ENCODE results near the gene NUDT14.

The NUDT14 gene

DNA sequence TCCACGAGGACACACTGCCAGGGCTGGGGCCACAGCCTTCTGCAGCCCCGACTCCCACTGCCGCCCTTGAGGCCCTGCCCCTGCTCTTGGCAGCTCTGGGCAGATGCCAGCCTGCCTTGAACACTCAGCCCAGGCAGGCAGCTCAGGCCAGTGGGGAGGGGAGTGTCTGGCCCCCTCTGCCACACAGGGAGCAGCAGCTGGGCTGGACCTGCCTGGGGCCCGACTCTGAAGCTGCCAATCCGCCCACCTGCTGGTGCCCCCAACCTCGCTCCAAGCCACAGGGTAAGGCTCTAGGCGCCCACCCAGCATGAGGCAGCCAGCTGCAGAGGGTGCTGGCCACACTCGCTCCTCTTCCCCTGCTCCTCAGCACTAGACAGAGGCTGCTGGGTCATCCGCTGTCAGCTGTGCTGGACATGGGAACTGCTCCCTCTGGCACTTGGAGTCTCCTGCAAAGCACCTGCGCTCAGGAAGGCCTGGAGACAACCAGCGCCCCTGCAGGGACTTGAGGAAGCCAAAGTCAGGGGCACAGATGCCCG, 24.6 kb upstream of the NUDT14 start:
- no peak overlapping the region for H3K27ac ChIP-seq (ENCODE audit: insufficient read depth, low read depth, low read length, poor library complexity, severe bottlenecking)
- H3K9me3 ChIP-seq (ENCODE audit: control insufficient read depth, low read length): no peaks in the 10 kb centered on the region
- peaks cover 13% of the 10 kb centered on the region for H3K4me1 ChIP-seq (ENCODE audit: control insufficient read depth, insufficient read depth, low read length)
- WGBS, 2 experiments: 85% methylated on average over 12 of the region's 12 CpGs
- H3K4me3 ChIP-seq (ENCODE audit: insufficient read depth, low read depth, low read length): no peak overlapping the region
- peaks cover 3% of the 10 kb centered on the region for H3K27me3 ChIP-seq (ENCODE audit: control insufficient read depth, insufficient read depth, low read length, poor library complexity, severe bottlenecking)
- no peaks in the 10 kb centered on the region for H3K36me3 ChIP-seq (ENCODE audit: control insufficient read depth, insufficient read depth, low read length)

DNA sequence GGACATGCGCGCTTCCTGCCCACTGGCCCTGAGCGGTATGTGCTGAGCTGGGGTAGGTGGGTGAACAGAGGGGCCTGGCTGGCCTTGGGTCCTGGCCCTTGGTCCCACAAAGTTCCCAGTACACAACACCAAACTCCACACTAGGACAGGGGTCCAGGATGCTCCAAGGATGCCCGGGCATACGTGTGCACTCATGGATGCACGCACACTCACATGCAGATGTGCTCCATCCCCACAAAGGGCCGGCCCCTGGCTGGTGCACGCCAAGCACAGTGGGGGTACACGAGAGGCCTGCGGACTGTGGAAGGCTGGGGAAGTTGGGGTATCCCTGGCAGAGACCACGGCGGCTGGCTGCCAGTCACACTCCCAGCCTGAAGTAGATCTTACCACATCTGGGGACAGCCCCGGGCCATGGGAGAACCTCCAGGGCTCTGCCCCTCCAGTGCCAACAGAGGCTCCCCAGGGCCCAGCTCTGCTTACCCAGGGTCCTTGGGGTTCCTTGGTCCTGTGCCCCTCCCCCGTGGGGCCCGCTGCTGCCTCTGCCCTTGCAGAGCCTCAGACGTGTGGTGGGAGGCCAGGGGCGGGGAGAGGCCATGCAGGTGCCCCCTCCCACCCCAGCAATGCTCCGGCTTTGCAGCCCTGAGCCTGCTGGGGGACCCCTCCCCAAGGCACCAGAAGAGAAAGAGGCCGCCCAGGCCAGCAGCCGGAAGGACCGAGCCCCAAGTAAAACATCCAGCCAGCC, 24.0 kb upstream of the NUDT14 start:
- H3K4me1 ChIP-seq (ENCODE audit: control insufficient read depth, insufficient read depth, low read length): peaks cover 13% of the 10 kb centered on the region
- H3K27me3 ChIP-seq (ENCODE audit: control insufficient read depth, insufficient read depth, low read length, poor library complexity, severe bottlenecking): peaks cover 3% of the 10 kb centered on the region
- H3K4me3 ChIP-seq (ENCODE audit: insufficient read depth, low read depth, low read length): no peak overlapping the region
- no peaks in the 10 kb centered on the region for H3K9me3 ChIP-seq (ENCODE audit: control insufficient read depth, low read length)
- H3K36me3 ChIP-seq (ENCODE audit: control insufficient read depth, insufficient read depth, low read length): no peaks in the 10 kb centered on the region
- no peak overlapping the region for H3K27ac ChIP-seq (ENCODE audit: insufficient read depth, low read depth, low read length, poor library complexity, severe bottlenecking)
- 84% methylated on average over 21 of the region's 21 CpGs for WGBS, 2 experiments

DNA sequence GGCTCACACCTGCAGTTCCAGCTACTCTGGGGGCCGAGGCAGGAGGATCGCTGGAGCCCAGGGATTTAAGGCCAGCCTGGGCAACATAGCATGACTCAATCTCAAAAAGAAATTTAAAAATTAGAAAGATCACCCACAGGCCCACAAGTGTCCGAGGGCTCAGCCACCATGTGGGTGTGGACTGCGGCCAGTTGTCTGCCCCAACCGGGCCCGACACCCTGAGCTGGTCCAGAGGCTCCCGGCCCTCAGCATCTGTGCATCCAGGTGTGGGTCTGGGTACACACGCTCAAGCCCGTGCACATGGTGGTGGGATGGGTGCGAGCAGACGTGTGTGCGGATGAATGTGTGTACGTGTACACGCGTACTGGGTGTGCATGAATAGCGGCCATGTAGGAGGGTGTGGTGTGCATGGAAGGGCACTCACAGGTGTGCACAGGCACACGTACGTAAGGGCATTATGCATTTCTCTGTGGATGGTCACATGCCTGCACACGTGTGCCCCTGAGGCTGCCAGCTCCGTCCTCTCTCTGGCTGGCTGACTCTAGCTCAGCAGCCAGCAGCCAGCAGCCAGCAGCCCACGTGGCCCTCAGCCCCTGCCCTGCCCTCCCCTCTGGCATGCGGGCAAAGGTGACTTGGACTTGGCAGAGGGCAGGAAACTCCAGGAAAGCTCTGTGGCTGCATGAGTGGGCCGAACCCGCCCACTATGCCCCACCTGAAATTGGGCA, 23.3 kb upstream of the NUDT14 start:
- H3K27ac ChIP-seq (ENCODE audit: insufficient read depth, low read depth, low read length, poor library complexity, severe bottlenecking): no peak overlapping the region
- peaks cover 3% of the 10 kb centered on the region for H3K27me3 ChIP-seq (ENCODE audit: control insufficient read depth, insufficient read depth, low read length, poor library complexity, severe bottlenecking)
- H3K4me3 ChIP-seq (ENCODE audit: insufficient read depth, low read depth, low read length): no peak overlapping the region
- H3K36me3 ChIP-seq (ENCODE audit: control insufficient read depth, insufficient read depth, low read length): no peaks in the 10 kb centered on the region
- H3K4me1 ChIP-seq (ENCODE audit: control insufficient read depth, insufficient read depth, low read length): peaks cover 13% of the 10 kb centered on the region
- no peaks in the 10 kb centered on the region for H3K9me3 ChIP-seq (ENCODE audit: control insufficient read depth, low read length)
- WGBS, 2 experiments: 90 to 91% methylated on average over 24 of the region's 24 CpGs

DNA sequence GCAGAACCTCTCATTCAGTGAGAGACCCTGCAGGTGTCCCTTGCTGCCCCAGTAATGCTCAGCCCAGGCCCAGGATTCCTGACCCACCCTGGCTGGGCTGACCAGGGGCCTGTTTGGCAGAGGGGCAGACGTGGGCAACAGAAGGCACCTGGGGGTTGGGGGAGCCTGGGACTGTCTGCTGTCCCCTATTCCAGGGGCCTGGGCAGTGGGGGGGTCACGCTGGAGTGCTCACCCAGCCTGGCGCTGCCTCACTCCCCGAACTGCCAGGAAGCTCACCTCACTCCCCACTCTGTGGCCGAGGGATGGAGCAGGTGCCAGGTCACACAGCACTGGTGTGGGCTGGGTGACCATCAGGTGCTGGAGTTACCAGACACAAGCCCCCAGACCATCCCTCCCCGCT, 22.6 kb upstream of the NUDT14 start:
- no peak overlapping the region for H3K27ac ChIP-seq (ENCODE audit: insufficient read depth, low read depth, low read length, poor library complexity, severe bottlenecking)
- no peak overlapping the region for H3K4me3 ChIP-seq (ENCODE audit: insufficient read depth, low read depth, low read length)
- 84 to 87% methylated on average over 6 of the region's 6 CpGs for WGBS, 2 experiments
- peaks cover 3% of the 10 kb centered on the region for H3K27me3 ChIP-seq (ENCODE audit: control insufficient read depth, insufficient read depth, low read length, poor library complexity, severe bottlenecking)
- H3K36me3 ChIP-seq (ENCODE audit: control insufficient read depth, insufficient read depth, low read length): no peaks in the 10 kb centered on the region
- H3K4me1 ChIP-seq (ENCODE audit: control insufficient read depth, insufficient read depth, low read length): peaks cover 13% of the 10 kb centered on the region
- no peaks in the 10 kb centered on the region for H3K9me3 ChIP-seq (ENCODE audit: control insufficient read depth, low read length)

DNA sequence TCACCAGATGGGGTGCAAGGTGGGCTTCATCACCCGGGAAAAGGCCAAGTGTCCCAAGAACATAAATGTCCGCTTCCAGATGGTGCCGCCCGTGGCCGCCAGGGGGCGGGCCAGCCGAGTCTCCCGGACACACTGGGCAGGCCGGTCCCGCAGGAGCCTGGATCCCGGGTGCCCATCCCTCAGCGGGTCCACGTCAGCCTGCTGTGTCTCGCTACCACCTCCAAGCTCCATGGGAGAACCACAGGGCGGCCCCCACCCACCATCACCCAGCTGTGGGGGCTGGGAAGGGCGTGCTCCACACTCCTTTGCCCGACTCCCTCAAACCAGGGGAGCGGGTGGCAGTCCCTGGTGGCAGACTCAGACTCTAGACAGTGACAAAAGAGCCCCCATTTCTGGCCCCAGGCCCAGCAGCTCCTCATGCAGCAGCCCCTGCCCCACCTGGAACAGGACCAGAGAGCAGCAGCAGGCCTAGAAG, 22.0 kb upstream of the NUDT14 start:
- Histone ChIP-seq H3K4me1 (ENCODE audit: control insufficient read depth, insufficient read depth, low read length) (peaks cover 13% of the 10 kb centered on the region), H3K9me3 (ENCODE audit: control insufficient read depth, low read length) (no peaks in the 10 kb centered on the region), H3K36me3 (ENCODE audit: control insufficient read depth, insufficient read depth, low read length) (no peaks in the 10 kb centered on the region), H3K4me3 (ENCODE audit: insufficient read depth, low read depth, low read length) (no peak overlapping the region), H3K27ac (ENCODE audit: insufficient read depth, low read depth, low read length, poor library complexity, severe bottlenecking) (no peak overlapping the region), H3K27me3 (ENCODE audit: control insufficient read depth, insufficient read depth, low read length, poor library complexity, severe bottlenecking) (peaks cover 8% of the 10 kb centered on the region)
- 14 to 16% methylated on average over 18 of the region's 18 CpGs for WGBS, 2 experiments

DNA sequence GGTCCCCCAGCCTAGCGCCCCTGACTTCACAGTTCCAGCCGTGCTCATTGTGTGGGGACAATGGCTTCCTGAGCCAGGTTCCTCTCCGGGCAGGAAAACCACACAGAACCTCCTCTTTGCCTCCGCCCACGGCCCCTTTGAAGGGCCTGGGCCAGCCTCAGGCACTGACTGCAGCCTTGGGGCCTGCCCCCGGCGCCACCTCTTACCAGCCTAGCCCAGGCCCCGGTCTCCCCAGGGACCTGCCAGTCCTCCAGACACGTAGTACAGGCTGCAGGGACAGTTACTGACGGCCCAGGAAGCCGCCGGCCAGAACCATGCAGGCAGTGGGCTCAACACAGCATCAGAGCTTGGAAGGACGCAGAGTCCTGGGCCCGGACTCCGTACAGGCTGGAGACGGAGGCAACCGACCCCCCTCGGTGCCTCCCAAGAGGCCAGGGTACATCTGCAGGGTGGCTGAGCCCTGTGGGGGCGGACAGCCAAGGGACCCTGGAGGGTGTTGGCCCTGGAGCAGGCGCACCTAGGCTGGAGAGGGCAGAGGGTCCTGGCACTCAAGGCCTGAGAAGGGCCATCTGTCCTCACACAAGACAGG, 20.9 kb upstream of the NUDT14 start:
- WGBS, 2 experiments: 78 to 82% methylated on average over 20 of the region's 20 CpGs
- peaks cover 18% of the 10 kb centered on the region for H3K4me1 ChIP-seq (ENCODE audit: control insufficient read depth, insufficient read depth, low read length)

DNA sequence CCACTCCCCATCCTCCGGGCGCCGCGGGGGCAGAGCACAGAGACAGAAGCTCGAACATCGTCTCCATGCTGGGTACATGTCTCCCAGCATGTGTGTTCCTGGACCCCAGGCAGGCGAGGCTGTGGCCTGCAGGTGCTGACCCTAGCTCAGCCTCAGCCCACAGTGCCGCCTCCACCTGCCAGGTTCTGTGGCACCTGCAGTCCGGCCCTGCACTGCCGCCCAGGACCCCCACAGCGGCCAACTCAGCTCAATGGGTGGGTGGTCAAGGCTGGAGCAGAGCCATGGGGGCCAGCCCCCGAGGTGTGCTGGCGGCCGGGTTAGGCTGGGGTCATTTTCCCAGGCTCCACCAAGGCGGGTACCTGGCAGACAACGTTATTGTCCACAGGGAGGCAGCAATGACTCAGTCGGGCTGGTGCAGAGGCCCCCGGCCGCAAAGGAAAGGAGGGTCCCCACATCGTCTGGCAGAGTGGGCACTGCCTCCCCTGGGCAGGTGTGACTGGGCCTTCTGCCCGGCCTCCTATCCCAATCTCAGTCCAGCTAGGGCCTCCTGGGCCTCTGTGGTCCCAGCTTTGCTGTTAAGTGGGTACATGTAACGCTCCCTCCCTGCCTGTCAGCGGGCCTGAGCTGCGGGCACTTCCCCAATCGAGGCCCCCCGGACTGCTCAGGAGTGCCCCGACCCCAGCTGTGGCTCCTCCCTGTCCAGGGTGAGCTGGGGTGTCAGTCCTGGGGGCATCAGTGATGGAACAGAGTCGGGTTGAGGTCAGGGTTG, 20.2 kb upstream of the NUDT14 start:
- peaks cover 20% of the 10 kb centered on the region for H3K4me1 ChIP-seq (ENCODE audit: control insufficient read depth, insufficient read depth, low read length)
- H3K27me3 ChIP-seq (ENCODE audit: control insufficient read depth, insufficient read depth, low read length, poor library complexity, severe bottlenecking): peaks cover 19% of the 10 kb centered on the region
- WGBS, 2 experiments: 81% methylated on average over 28 of the region's 28 CpGs
- no peaks in the 10 kb centered on the region for H3K36me3 ChIP-seq (ENCODE audit: control insufficient read depth, insufficient read depth, low read length)
- no peak overlapping the region for H3K4me3 ChIP-seq (ENCODE audit: insufficient read depth, low read depth, low read length)
- H3K27ac ChIP-seq (ENCODE audit: insufficient read depth, low read depth, low read length, poor library complexity, severe bottlenecking): no peak overlapping the region
- H3K9me3 ChIP-seq (ENCODE audit: control insufficient read depth, low read length): no peaks in the 10 kb centered on the region

More for the DNA sequence above, 20.9 kb upstream of the NUDT14 start:
- H3K4me3 ChIP-seq (ENCODE audit: insufficient read depth, low read depth, low read length): no peak overlapping the region
- H3K27ac ChIP-seq (ENCODE audit: insufficient read depth, low read depth, low read length, poor library complexity, severe bottlenecking): no peak overlapping the region
- H3K36me3 ChIP-seq (ENCODE audit: control insufficient read depth, insufficient read depth, low read length): no peaks in the 10 kb centered on the region
- peaks cover 18% of the 10 kb centered on the region for H3K27me3 ChIP-seq (ENCODE audit: control insufficient read depth, insufficient read depth, low read length, poor library complexity, severe bottlenecking)
- no peaks in the 10 kb centered on the region for H3K9me3 ChIP-seq (ENCODE audit: control insufficient read depth, low read length)

DNA sequence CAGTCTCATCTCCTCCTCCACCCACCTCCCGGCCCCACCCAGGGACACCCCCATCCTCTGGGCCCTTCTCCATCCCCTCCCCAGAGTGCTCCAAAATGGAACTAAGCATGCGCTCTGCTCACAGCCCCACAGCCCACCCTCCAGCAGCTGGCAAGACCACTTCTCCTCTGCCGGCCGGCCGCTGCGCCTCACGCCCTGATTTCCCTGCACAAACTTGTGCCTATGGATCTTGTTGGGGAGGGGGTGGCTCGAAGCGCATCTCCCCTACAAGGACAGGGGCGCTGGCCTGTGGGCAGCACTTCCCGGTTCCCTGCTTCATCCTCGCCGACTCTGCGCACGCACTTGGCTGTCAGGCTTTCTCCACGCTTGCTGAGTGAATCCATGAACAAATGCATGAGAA, 19.5 kb upstream of the NUDT14 start:
- WGBS, 2 experiments: 92 to 93% methylated on average over 16 of the region's 16 CpGs
- Histone ChIP-seq H3K27ac (ENCODE audit: insufficient read depth, low read depth, low read length, poor library complexity, severe bottlenecking) (no peak overlapping the region), H3K36me3 (ENCODE audit: control insufficient read depth, insufficient read depth, low read length) (no peaks in the 10 kb centered on the region), H3K9me3 (ENCODE audit: control insufficient read depth, low read length) (no peaks in the 10 kb centered on the region), H3K4me3 (ENCODE audit: insufficient read depth, low read depth, low read length) (no peak overlapping the region), H3K4me1 (ENCODE audit: control insufficient read depth, insufficient read depth, low read length) (peaks cover 27% of the 10 kb centered on the region), H3K27me3 (ENCODE audit: control insufficient read depth, insufficient read depth, low read length, poor library complexity, severe bottlenecking) (peaks cover 25% of the 10 kb centered on the region)

DNA sequence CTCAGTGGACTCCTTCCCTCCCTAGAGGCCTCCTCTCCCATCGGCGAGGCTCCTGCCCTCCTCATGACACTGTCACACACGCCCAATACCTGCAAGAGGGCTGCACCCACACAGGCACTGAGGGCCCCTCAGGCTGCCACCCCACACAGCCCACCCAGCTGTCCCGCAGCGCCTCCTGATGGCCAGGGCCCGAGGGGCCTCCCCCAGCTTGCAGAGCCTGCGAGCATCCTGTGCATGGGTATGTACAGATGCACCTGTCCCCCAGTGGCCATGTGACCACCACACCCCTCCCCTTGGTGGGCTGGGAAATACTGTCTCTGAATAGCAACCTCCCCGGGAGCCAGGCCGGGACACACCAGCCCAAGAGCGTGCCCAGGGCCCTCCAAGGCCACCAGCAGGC, 19.0 kb upstream of the NUDT14 start:
- WGBS, 2 experiments: 89 to 90% methylated on average over 10 of the region's 10 CpGs

More for the DNA sequence above, 19.0 kb upstream of the NUDT14 start:
- no peak overlapping the region for H3K27ac ChIP-seq (ENCODE audit: insufficient read depth, low read depth, low read length, poor library complexity, severe bottlenecking)
- peaks cover 29% of the 10 kb centered on the region for H3K4me1 ChIP-seq (ENCODE audit: control insufficient read depth, insufficient read depth, low read length)
- H3K9me3 ChIP-seq (ENCODE audit: control insufficient read depth, low read length): no peaks in the 10 kb centered on the region
- H3K36me3 ChIP-seq (ENCODE audit: control insufficient read depth, insufficient read depth, low read length): no peaks in the 10 kb centered on the region
- peaks cover 31% of the 10 kb centered on the region for H3K27me3 ChIP-seq (ENCODE audit: control insufficient read depth, insufficient read depth, low read length, poor library complexity, severe bottlenecking)
- no peak overlapping the region for H3K4me3 ChIP-seq (ENCODE audit: insufficient read depth, low read depth, low read length)
